ENCODE data around the gene RGS7. TPM values are rescaled to one million over a fixed set of nuclear protein-coding genes. Genes with fewer than 3 reads are reported as not detected.
A peak's percentile ranks its signal among the peaks of the same experiment; 100 is the strongest.

RGS7 gene
- total and polyA plus RNA-seq, 2 of the 4 experiments (the other 2 are of a cell fraction), result 0.58 to 0.72 TPM

DNA sequence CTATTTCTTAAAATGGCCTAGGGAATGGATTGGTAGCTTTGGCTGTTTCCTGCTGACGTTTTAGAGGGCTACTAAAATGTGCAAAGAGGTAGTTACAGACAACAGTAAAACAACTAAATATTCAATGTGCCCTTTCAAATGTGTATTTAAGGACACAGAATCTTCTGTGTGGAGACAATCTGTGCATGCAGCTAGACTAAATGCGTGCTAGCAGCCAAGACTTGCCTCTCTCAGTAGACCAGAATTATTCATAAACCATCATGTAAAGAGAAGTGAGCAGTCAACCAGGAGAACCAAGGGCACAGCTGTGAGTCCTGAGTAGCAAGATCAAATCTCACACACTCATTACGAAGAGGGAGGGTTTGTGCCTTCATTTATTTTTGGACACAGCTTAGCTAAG, 584.9 kb downstream of the RGS7 start:
- peaks cover 6% of the 10 kb centered on the region; the same call in 1 of the 2 replicates for H3K9me1 ChIP-seq (ENCODE audit: insufficient read depth, low read length)
- no TSS peak for BruUV-seq (replicated peaks)
- ATAC-seq (ENCODE audit: low read depth) (no peak), DNase-seq (no peak)
- no peak overlapping the region for H2BK15ac ChIP-seq (ENCODE audit: low read depth, low read length)
- no peak overlapping the region for H2AK9ac ChIP-seq (replicated peaks; ENCODE audit: low read depth, low read length, poor library complexity)
- H2BK20ac ChIP-seq (ENCODE audit: low read depth, low read length), result peak overlapping the region; percentile 57; the same call in 1 of the 2 replicates
- ChIA-PET POLR2A (ENCODE audit: unreplicated experiment) (no interaction called here), CTCF (no interaction called here)
- no peaks in the 10 kb centered on the region for H3K36me3 ChIP-seq (ENCODE audit: control insufficient read depth, insufficient read depth, low read length)
- WGBS, 2 experiments (ENCODE audit: extremely low coverage in 2 of 2, insufficient read length in 1 of 2), result 100% methylated on average over 1 of the region's 3 CpGs; no CpG with 5 or more reads in 1 of the 2 experiments
- no peak overlapping the region for H4K8ac ChIP-seq (ENCODE audit: low read depth in 2 of 2, low read length in 2 of 2)
- no peaks in the 10 kb centered on the region for H3K9me3 ChIP-seq (ENCODE audit: control insufficient read depth, insufficient read depth, low read length)
- in situ Hi-C loops (cut with MboI; ENCODE audit: low sequenced_read_pairs), result no loop called here
- dilution Hi-C loops (cut with HindIII; ENCODE audit: low sequenced_read_pairs, unreplicated experiment), result no loop called here
- H3K4ac ChIP-seq (ENCODE audit: low read depth, low read length), result no peak overlapping the region
- H2AK5ac ChIP-seq (ENCODE audit: low read depth, low read length), result no peak overlapping the region
- no peak overlapping the region; the same call in 1 of the 2 replicates for H4K5ac ChIP-seq (ENCODE audit: low read depth, low read length)
- H3K14ac ChIP-seq (replicated peaks; ENCODE audit: low read depth, low read length), result no peak overlapping the region
- no peak for TF ChIP-seq ELK1 (IDR thresholded peaks at IDR 0.05; ENCODE audit: borderline replicate concordance, low read depth, low read length)
- TF ChIP-seq MAZ (IDR thresholded peaks at IDR 0.05; ENCODE audit: borderline replicate concordance, low read depth, low read length), result no peak
- TF ChIP-seq RFX5 (IDR thresholded peaks at IDR 0.05; ENCODE audit: low read depth, low read length), result no peak
- no peak for TF ChIP-seq FOS (IDR thresholded peaks at IDR 0.05; ENCODE audit: low read depth, low read length)
- no peak for TF ChIP-seq SMC3 (IDR thresholded peaks at IDR 0.05; ENCODE audit: low read depth, low read length)
- TF ChIP-seq CEBPB (IDR thresholded peaks at IDR 0.05; ENCODE audit: low read depth, low read length), result no peak
- TF ChIP-seq, protein P1, sequence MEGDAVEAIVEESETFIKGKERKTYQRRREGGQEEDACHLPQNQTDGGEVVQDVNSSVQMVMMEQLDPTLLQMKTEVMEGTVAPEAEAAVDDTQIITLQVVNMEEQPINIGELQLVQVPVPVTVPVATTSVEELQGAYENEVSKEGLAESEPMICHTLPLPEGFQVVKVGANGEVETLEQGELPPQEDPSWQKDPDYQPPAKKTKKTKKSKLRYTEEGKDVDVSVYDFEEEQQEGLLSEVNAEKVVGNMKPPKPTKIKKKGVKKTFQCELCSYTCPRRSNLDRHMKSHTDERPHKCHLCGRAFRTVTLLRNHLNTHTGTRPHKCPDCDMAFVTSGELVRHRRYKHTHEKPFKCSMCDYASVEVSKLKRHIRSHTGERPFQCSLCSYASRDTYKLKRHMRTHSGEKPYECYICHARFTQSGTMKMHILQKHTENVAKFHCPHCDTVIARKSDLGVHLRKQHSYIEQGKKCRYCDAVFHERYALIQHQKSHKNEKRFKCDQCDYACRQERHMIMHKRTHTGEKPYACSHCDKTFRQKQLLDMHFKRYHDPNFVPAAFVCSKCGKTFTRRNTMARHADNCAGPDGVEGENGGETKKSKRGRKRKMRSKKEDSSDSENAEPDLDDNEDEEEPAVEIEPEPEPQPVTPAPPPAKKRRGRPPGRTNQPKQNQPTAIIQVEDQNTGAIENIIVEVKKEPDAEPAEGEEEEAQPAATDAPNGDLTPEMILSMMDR (conservative IDR thresholded peaks at IDR 0.05; ENCODE audit: low read depth, low read length), result no peak
- no peak for TF ChIP-seq BHLHE40 (IDR thresholded peaks at IDR 0.05; ENCODE audit: low read depth, low read length)
- no peak for TF ChIP-seq USF2 (IDR thresholded peaks at IDR 0.05; ENCODE audit: low read depth, low read length)
- TF ChIP-seq RCOR1 (IDR thresholded peaks at IDR 0.05; ENCODE audit: insufficient replicate concordance, low read length), result no peak
- no peak for TF ChIP-seq POLR2A (IDR thresholded peaks at IDR 0.05; ENCODE audit: low read depth, low read length)
- TF ChIP-seq MXI1 (IDR thresholded peaks at IDR 0.05; ENCODE audit: borderline replicate concordance, low read depth, low read length), result no peak
- no peak for TF ChIP-seq CHD1 (IDR thresholded peaks at IDR 0.05; ENCODE audit: low read depth, low read length)
- no peak for TF ChIP-seq RAD21 (IDR thresholded peaks at IDR 0.05; ENCODE audit: low read length)
- TF ChIP-seq NFE2L2 (IDR thresholded peaks at IDR 0.05; ENCODE audit: low read depth, low read length), result no peak
- TF ChIP-seq MAFK (IDR thresholded peaks at IDR 0.05; ENCODE audit: low read depth, low read length), result no peak
- no peak overlapping the region for H3K4me3 ChIP-seq (ENCODE audit: insufficient read depth, low read depth, low read length)
- H3K79me1 ChIP-seq (ENCODE audit: low read depth in 1 of 2, low read length in 2 of 2), result no peaks in the 10 kb centered on the region
- H3K4me2 ChIP-seq (ENCODE audit: low read depth, low read length), result no peak overlapping the region
- H3K18ac ChIP-seq (ENCODE audit: low read depth, low read length), result no peak overlapping the region
- no peak overlapping the region for H2AFZ ChIP-seq (replicated peaks; ENCODE audit: low read length, poor library complexity)
- no peak overlapping the region for H2BK120ac ChIP-seq (ENCODE audit: low read depth, low read length)
- no peaks in the 10 kb centered on the region for H4K20me1 ChIP-seq (ENCODE audit: insufficient read depth, low read length)
- H3K9ac ChIP-seq (ENCODE audit: low read depth, low read length), result no peak overlapping the region
- intact Hi-C loops (cut with micrococcal nuclease), result no loop called here
- H3K23ac ChIP-seq (ENCODE audit: low read depth, low read length), result no peak overlapping the region
- H3K4me1 ChIP-seq (ENCODE audit: control insufficient read depth, insufficient read depth, low read length), result peaks cover 5% of the 10 kb centered on the region; the same call in 1 of the 2 replicates
- no peaks in the 10 kb centered on the region for H3K27me3 ChIP-seq (ENCODE audit: control insufficient read depth, insufficient read depth, low read length)
- H4K91ac ChIP-seq (ENCODE audit: insufficient read depth, low read depth, low read length), result no peak overlapping the region
- no peak overlapping the region for H3K27ac ChIP-seq (ENCODE audit: insufficient read depth, low read length)
- no peak overlapping the region for H2BK5ac ChIP-seq (ENCODE audit: low read depth, low read length, poor library complexity, severe bottlenecking)
- no peak overlapping the region for H3K56ac ChIP-seq (ENCODE audit: extremely low read depth, insufficient read depth, low read length)

Data from IMR-90 (cell line).